ENCODE results near the gene NDUFAF2. TPM values are rescaled to one million over a fixed set of nuclear protein-coding genes. Genes with fewer than 3 reads are reported as not detected.

NDUFAF2 gene
- total RNA-seq, 1 donor from 2014 or later = 9.9 TPM

DNA sequence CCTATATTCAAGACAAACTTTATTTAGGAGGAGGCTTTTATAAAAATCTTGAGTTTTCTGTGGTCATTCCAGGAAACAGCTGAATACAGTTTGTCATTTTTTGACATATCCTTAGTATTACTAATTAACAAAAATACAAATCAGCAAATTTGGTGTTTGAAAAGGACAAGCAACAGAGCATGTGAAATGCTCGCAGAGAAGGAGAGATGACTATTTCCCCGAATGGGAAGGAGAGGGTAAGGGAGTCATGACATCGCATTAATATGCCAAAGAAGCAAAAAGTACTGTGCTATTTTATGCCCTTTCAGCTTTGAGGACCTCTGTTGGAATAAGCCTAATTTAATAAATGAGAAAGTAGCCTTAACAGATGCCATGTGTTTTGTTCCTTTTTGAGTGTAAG, 215.5 kb downstream of the NDUFAF2 start:
- Histone ChIP-seq H3K36me3 (ENCODE audit: control insufficient read depth in 3 of 3, insufficient read depth in 3 of 3, low read length in 3 of 3) (peaks cover 3 to 8% (median 7%) of the 10 kb centered on the region in 3 donors), H3K27ac (ENCODE audit: low read depth, low read length) (no peak overlapping the region), H3K27me3 (ENCODE audit: control insufficient read depth in 3 of 3, insufficient read depth in 3 of 3, low read length in 3 of 3) (no peaks in the 10 kb centered on the region), H3K9me3 (ENCODE audit: control insufficient read depth in 3 of 3, low read length in 3 of 3) (no peaks in the 10 kb centered on the region), H3K4me3 (ENCODE audit: low read length in 3 of 3) (no peak overlapping the region), H3K4me1 (ENCODE audit: control insufficient read depth in 3 of 3, insufficient read depth in 3 of 3, low read length in 3 of 3) (peaks cover 6 to 22% (median 14%) of the 10 kb centered on the region in 3 donors), H3K9ac (ENCODE audit: low read depth in 1 of 3, low read length in 3 of 3) (no peak overlapping the region)

DNA sequence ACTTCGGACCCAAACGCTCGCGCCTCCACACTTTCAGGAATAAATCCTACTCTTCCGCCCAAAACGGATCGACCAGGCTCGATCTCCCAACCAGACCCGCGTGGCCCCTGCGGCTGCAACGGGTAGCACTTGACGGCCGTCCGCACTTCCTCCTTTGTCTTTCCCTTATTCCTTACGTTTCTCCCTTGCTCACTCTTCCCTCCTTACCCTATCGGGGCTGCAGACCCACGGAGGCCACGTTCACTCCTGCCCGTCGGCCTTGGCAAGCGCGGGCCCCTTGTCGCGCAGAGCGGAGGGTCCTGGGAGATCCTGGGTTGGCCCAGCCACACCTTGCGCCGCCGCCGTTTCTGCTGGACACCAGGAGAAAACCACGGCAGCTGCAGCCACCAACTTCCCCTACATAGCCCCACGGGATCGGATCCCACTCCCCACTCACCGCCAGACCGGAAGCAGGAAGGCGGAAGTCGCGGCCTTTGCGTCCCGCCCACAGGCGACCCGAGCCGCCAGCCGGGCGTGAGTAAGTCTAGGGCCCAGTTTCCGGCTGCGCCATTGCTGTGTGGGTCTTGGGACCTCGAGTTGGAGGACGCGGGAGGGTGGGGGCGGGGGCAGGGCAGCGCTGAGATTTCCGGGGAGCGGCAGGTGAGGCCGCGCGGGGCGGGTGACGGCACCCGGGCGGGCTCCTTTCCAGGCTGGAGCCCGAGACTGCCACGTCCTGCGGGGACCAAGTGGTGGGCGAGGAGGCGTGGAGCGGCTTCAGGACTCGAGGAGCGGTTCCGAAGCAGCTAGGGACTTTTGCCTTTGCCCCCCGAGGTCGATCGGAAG, 217.2 kb downstream of the NDUFAF2 start, which contains the start of gene SMIM15:
SMIM15 (minus strand) TSS at position 459 of the 822 bp plus-strand sequence. CDS start 2,297 bp downstream, outside the sequence.
- Histone ChIP-seq H3K27me3 (ENCODE audit: control insufficient read depth in 3 of 3, insufficient read depth in 3 of 3, low read length in 3 of 3) (no peaks in the 10 kb centered on the region), H3K4me3 (ENCODE audit: low read length in 3 of 3) (peak within 1 kb of the TSS; percentile 92 to 99 (median 97)), H3K27ac (ENCODE audit: low read depth, low read length) (peak within 1 kb of the TSS; percentile 91), H3K9me3 (ENCODE audit: control insufficient read depth in 3 of 3, low read length in 3 of 3) (no peaks in the 10 kb centered on the region), H3K9ac (ENCODE audit: low read depth in 1 of 3, low read length in 3 of 3) (peak within 1 kb of the TSS; percentile 93 to 98 (median 95)), H3K4me1 (ENCODE audit: control insufficient read depth in 3 of 3, insufficient read depth in 3 of 3, low read length in 3 of 3) (peaks cover 6 to 22% (median 14%) of the 10 kb centered on the region in 3 donors), H3K36me3 (ENCODE audit: control insufficient read depth in 3 of 3, insufficient read depth in 3 of 3, low read length in 3 of 3) (peaks cover 3 to 8% (median 7%) of the 10 kb centered on the region in 3 donors)

DNA sequence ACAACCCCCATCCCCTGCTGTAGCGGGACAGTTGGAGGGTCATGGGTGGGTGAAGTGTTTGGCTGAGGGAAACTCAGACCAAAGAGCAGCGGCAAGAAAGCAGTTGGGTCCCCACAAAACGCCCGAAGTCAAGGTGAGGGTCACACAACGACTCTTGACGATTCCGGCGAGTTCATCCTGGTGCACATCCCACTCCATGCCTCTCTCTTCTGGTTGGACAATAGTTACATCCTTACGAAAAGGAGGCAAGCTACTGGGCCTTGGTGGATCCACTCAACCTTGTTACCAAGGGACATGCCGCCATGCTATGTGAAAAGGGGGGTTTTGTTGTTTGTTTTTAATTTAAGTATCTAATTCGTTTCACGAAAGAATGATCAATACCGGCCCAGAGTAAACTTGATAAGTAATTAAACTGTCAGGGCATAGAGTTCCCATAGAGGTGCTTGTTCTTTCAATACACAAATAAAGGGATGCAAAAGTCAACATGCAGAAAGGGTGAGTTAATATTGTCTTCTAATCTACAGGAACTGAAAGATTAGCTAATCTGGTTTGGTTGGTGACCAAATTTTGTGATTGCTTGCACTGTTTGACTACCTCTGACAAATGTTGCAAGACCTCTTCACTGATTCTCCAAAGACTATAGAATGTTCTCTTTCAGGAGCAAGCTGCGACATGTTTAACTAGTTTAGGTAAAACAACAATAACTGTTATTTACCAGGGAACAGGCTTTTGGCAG, 218.0 kb downstream of the NDUFAF2 start:
- peak overlapping the region; percentile 91 for H3K27ac ChIP-seq (ENCODE audit: low read depth, low read length)
- H3K27me3 ChIP-seq (ENCODE audit: control insufficient read depth in 3 of 3, insufficient read depth in 3 of 3, low read length in 3 of 3) = no peaks in the 10 kb centered on the region
- H3K9ac ChIP-seq (ENCODE audit: low read depth in 1 of 3, low read length in 3 of 3) = peak overlapping the region; percentile 93 to 98 (median 94)
- peaks cover 3 to 8% (median 7%) of the 10 kb centered on the region in 3 donors for H3K36me3 ChIP-seq (ENCODE audit: control insufficient read depth in 3 of 3, insufficient read depth in 3 of 3, low read length in 3 of 3)
- H3K4me1 ChIP-seq (ENCODE audit: control insufficient read depth in 3 of 3, insufficient read depth in 3 of 3, low read length in 3 of 3) = peaks cover 6 to 22% (median 14%) of the 10 kb centered on the region in 3 donors
- H3K9me3 ChIP-seq (ENCODE audit: control insufficient read depth in 3 of 3, low read length in 3 of 3) = no peaks in the 10 kb centered on the region
- peak overlapping the region; percentile 92 to 99 (median 97) for H3K4me3 ChIP-seq (ENCODE audit: low read length in 3 of 3)

DNA sequence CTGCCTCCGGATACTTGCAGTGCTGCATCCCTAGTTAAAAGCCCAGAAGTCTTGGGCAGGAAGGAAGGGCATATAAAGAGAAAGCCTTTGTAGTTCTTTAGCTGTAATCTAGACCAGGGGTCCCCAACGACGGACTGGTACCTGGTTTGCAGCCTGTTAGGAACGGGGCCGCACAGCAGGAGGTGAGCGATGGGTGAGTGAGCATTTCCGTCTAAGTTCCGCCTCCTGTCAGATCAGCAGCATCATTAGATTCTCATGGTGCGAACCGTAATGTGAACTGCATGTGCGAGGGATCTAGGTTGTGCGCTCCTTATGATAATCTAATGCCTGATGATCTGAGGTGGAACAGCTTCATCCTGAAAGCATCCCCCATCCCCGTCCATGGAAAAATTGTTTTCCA, 218.9 kb downstream of the NDUFAF2 start:
- H3K27ac ChIP-seq (ENCODE audit: low read depth, low read length) = no peak overlapping the region
- peak overlapping the region in 1 of 3 donors; percentile 12 for H3K4me3 ChIP-seq (ENCODE audit: low read length in 3 of 3)
- H3K9ac ChIP-seq (ENCODE audit: low read depth in 1 of 3, low read length in 3 of 3) = no peak overlapping the region
- H3K27me3 ChIP-seq (ENCODE audit: control insufficient read depth in 3 of 3, insufficient read depth in 3 of 3, low read length in 3 of 3) = no peaks in the 10 kb centered on the region
- peaks cover 3 to 8% (median 7%) of the 10 kb centered on the region in 3 donors for H3K36me3 ChIP-seq (ENCODE audit: control insufficient read depth in 3 of 3, insufficient read depth in 3 of 3, low read length in 3 of 3)
- peaks cover 6 to 22% (median 14%) of the 10 kb centered on the region in 3 donors for H3K4me1 ChIP-seq (ENCODE audit: control insufficient read depth in 3 of 3, insufficient read depth in 3 of 3, low read length in 3 of 3)
- H3K9me3 ChIP-seq (ENCODE audit: control insufficient read depth in 3 of 3, low read length in 3 of 3) = no peaks in the 10 kb centered on the region

DNA sequence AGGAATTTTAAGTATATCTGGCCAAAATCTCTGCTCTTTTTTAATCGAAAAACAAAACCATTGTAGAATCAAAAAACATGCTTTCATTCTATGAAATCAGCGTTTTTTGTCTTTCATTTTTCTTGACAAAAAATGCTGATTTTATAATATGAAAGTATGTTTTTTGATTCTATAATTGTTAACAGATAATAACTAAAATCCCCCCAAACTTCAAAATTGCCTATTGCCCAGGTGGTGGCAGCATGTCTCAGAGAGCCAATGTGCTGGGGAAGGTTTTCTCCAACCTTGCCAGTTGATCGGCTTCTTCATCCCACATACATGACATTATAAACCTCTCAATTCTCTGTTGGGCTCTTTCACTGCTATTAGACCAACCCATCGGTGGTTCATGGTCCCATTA, 222.4 kb downstream of the NDUFAF2 start:
- H3K4me3 ChIP-seq (ENCODE audit: low read length in 3 of 3) = no peak overlapping the region

DNA sequence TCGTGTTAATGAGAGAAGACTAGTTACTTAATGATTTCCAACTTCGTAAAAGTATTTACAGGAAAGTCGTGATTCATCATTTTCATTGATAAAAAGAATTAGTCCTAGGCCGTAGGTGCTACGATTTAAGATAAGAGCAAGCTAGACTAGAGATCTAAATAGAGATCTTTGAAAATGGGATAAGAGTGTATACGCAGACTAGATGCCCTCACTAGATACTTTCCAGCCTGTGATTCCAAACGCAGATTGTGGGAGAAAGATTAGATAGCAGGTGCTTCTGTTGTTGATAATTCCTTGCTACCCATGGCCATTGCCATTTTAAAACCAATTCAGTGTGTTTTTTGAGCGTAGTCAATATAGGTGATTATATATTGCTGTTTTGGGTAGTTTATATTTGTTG, 223.9 kb downstream of the NDUFAF2 start:
- no peak overlapping the region for H3K9ac ChIP-seq (ENCODE audit: low read depth in 1 of 3, low read length in 3 of 3)
- no peak overlapping the region for H3K27ac ChIP-seq (ENCODE audit: low read depth, low read length)
- H3K4me3 ChIP-seq (ENCODE audit: low read length in 3 of 3) = no peak overlapping the region
- H3K36me3 ChIP-seq (ENCODE audit: control insufficient read depth in 3 of 3, insufficient read depth in 3 of 3, low read length in 3 of 3) = no peaks in the 10 kb centered on the region
- H3K27me3 ChIP-seq (ENCODE audit: control insufficient read depth in 3 of 3, insufficient read depth in 3 of 3, low read length in 3 of 3) = no peaks in the 10 kb centered on the region
- H3K4me1 ChIP-seq (ENCODE audit: control insufficient read depth in 3 of 3, insufficient read depth in 3 of 3, low read length in 3 of 3) = no peaks in the 10 kb centered on the region
- H3K9me3 ChIP-seq (ENCODE audit: control insufficient read depth in 3 of 3, low read length in 3 of 3) = no peaks in the 10 kb centered on the region

More for the DNA sequence above, 222.4 kb downstream of the NDUFAF2 start:
- H3K9ac ChIP-seq (ENCODE audit: low read depth in 1 of 3, low read length in 3 of 3) = no peak overlapping the region
- H3K4me1 ChIP-seq (ENCODE audit: control insufficient read depth in 3 of 3, insufficient read depth in 3 of 3, low read length in 3 of 3) = peaks cover 5 to 7% (median 6%) of the 10 kb centered on the region in 3 donors
- no peaks in the 10 kb centered on the region for H3K36me3 ChIP-seq (ENCODE audit: control insufficient read depth in 3 of 3, insufficient read depth in 3 of 3, low read length in 3 of 3)
- no peak overlapping the region for H3K27ac ChIP-seq (ENCODE audit: low read depth, low read length)
- no peaks in the 10 kb centered on the region for H3K9me3 ChIP-seq (ENCODE audit: control insufficient read depth in 3 of 3, low read length in 3 of 3)
- H3K27me3 ChIP-seq (ENCODE audit: control insufficient read depth in 3 of 3, insufficient read depth in 3 of 3, low read length in 3 of 3) = no peaks in the 10 kb centered on the region

DNA sequence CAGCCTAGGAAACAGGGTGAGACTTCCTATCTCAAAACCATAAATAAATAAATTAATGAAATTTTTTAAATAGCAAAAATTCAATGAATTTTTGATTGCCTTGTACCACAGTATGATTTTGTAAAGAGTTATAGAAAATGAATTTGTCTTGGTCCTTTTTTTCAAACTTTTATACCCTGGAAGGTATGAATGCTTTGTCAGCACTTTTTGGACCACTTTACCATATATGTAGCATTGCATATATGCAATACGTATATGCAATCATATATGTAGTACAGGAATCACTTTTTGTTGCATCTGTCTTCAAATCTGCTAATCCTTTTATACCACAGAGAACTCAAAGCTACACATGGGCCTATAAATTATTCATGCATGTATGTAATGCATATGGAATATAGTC, 226.5 kb downstream of the NDUFAF2 start:
- Histone ChIP-seq H3K9ac (ENCODE audit: low read depth in 1 of 3, low read length in 3 of 3) (no peak overlapping the region), H3K9me3 (ENCODE audit: control insufficient read depth in 3 of 3, low read length in 3 of 3) (no peaks in the 10 kb centered on the region), H3K27me3 (ENCODE audit: control insufficient read depth in 3 of 3, insufficient read depth in 3 of 3, low read length in 3 of 3) (no peaks in the 10 kb centered on the region), H3K4me3 (ENCODE audit: low read length in 3 of 3) (no peak overlapping the region), H3K4me1 (ENCODE audit: control insufficient read depth in 3 of 3, insufficient read depth in 3 of 3, low read length in 3 of 3) (no peaks in the 10 kb centered on the region), H3K36me3 (ENCODE audit: control insufficient read depth in 3 of 3, insufficient read depth in 3 of 3, low read length in 3 of 3) (no peaks in the 10 kb centered on the region), H3K27ac (ENCODE audit: low read depth, low read length) (no peak overlapping the region)

DNA sequence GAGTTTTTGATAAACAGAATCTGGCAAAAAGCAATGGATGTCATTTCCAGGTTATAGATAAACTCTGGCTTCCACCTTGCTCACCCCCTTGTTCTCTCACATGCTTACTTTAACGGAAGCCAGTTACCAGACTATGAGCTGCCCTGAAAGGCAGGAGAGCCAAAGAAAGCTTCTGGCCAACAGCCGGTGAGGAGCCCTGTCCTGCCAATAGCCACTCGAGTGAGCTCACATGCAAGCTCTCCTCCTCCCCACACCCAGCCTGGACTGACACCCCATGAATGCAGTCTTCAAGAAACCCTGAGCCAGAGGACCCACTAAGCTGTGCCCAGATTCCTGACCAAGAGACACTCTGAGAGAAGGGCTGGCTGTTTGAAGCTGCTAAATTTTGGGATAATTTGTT, 231.6 kb downstream of the NDUFAF2 start:
- Histone ChIP-seq H3K36me3 (ENCODE audit: control insufficient read depth in 3 of 3, insufficient read depth in 3 of 3, low read length in 3 of 3) (no peaks in the 10 kb centered on the region), H3K27me3 (ENCODE audit: control insufficient read depth in 3 of 3, insufficient read depth in 3 of 3, low read length in 3 of 3) (no peaks in the 10 kb centered on the region), H3K27ac (ENCODE audit: low read depth, low read length) (no peak overlapping the region), H3K9me3 (ENCODE audit: control insufficient read depth in 3 of 3, low read length in 3 of 3) (no peaks in the 10 kb centered on the region), H3K4me1 (ENCODE audit: control insufficient read depth in 3 of 3, insufficient read depth in 3 of 3, low read length in 3 of 3) (no peaks in the 10 kb centered on the region), H3K9ac (ENCODE audit: low read depth in 1 of 3, low read length in 3 of 3) (no peak overlapping the region), H3K4me3 (ENCODE audit: low read length in 3 of 3) (no peak overlapping the region)

DNA sequence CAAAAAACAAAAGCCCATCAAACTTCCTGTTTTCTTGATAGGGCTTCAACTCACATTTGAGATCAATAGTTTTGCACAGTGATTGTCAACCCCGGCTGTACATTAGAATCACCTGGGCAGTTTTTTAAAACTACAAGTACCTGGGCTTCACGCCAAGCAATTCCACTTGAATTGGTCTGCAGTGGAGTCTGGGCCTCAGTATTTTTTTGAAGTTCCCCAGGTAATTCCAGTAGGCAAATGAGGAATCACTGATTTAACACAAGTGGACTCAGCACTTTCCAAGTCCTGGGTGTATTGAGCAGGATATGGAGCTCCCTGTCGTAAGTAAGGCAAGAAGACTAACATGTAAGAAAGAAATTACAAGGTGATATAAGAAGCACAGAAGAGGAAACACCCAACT, 232.1 kb downstream of the NDUFAF2 start:
- H3K9ac ChIP-seq (ENCODE audit: low read depth in 1 of 3, low read length in 3 of 3) = no peak overlapping the region
- no peaks in the 10 kb centered on the region for H3K4me1 ChIP-seq (ENCODE audit: control insufficient read depth in 3 of 3, insufficient read depth in 3 of 3, low read length in 3 of 3)
- no peak overlapping the region for H3K4me3 ChIP-seq (ENCODE audit: low read length in 3 of 3)
- no peaks in the 10 kb centered on the region for H3K36me3 ChIP-seq (ENCODE audit: control insufficient read depth in 3 of 3, insufficient read depth in 3 of 3, low read length in 3 of 3)
- H3K9me3 ChIP-seq (ENCODE audit: control insufficient read depth in 3 of 3, low read length in 3 of 3) = no peaks in the 10 kb centered on the region
- no peak overlapping the region for H3K27ac ChIP-seq (ENCODE audit: low read depth, low read length)
- H3K27me3 ChIP-seq (ENCODE audit: control insufficient read depth in 3 of 3, insufficient read depth in 3 of 3, low read length in 3 of 3) = no peaks in the 10 kb centered on the region

DNA sequence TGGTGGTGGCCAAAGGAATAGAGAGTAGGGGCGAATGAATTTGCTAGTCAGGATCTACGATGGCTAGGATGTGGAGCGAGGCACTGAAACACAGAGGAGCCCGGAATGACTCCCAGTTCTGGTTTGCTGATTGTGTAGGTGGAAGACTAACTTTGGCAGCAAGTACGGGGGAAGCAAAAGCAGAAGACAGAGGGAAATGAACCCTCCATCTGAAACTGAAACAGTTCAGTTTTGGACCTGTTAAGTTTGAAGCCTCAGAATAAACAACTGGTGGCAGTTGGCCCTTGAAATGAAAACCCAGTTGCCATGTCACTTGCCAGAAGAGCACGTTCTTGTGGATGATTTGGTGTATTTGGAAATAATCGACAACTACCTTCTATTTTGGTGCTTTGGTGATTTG, 232.7 kb downstream of the NDUFAF2 start:
- H3K9me3 ChIP-seq (ENCODE audit: control insufficient read depth in 3 of 3, low read length in 3 of 3) = no peaks in the 10 kb centered on the region
- H3K4me3 ChIP-seq (ENCODE audit: low read length in 3 of 3) = no peak overlapping the region
- H3K36me3 ChIP-seq (ENCODE audit: control insufficient read depth in 3 of 3, insufficient read depth in 3 of 3, low read length in 3 of 3) = no peaks in the 10 kb centered on the region
- no peaks in the 10 kb centered on the region for H3K27me3 ChIP-seq (ENCODE audit: control insufficient read depth in 3 of 3, insufficient read depth in 3 of 3, low read length in 3 of 3)
- no peak overlapping the region for H3K27ac ChIP-seq (ENCODE audit: low read depth, low read length)
- no peak overlapping the region for H3K9ac ChIP-seq (ENCODE audit: low read depth in 1 of 3, low read length in 3 of 3)
- H3K4me1 ChIP-seq (ENCODE audit: control insufficient read depth in 3 of 3, insufficient read depth in 3 of 3, low read length in 3 of 3) = no peaks in the 10 kb centered on the region
